Gastrocnemius medialis (tissue), 4 donors: ENCODE data around the gene PRKAR1A. TPM values are rescaled to one million over a fixed set of nuclear protein-coding genes. Genes with fewer than 3 reads are reported as not detected.

Experiments used
- ATAC-seq, 2 donors: fragments of 150-250 bp; one replicate each; pipeline ENCODE4 v1.9.1; 2016
- DNase-seq, 2 donors: peaks; one replicate each; pipeline ENCODE4 v3.0.0-alpha.2; 2019
- H3K27ac ChIP-seq, 4 donors: fragments of 200-600 bp; sonication (generic); 1 replicate in 1 of 4; 2 replicates in 3 of 4; pipeline ENCODE4 v1.5.1; 2016 to 2018; ENCODE audit warnings: mild to moderate bottlenecking in 2 of 4, moderate library complexity in 1 of 4
- H3K27me3 ChIP-seq, 3 donors: fragments of 200-600 bp; sonication (generic) in 2 of 3; 1 replicate in 1 of 3; 2 replicates in 2 of 3; pipeline versions ENCODE4 v1.5.1 to v1.6.0; 2016 to 2019; ENCODE audit warnings: mild to moderate bottlenecking in 1 of 3, moderate library complexity in 1 of 3
- H3K36me3 ChIP-seq, 2 donors: fragments of 200-600 bp; sonication (generic) in 1 of 2; one replicate each; pipeline ENCODE4 v1.5.1; 2017 to 2018
- H3K4me1 ChIP-seq, 2 donors: fragments of 200-600 bp; sonication (generic) in 1 of 2; one replicate each; pipeline ENCODE4 v1.5.1; 2016 to 2017; ENCODE audit warnings: mild to moderate bottlenecking in 2 of 2
- H3K4me3 ChIP-seq, 4 donors: fragments of 200-600 bp; sonication (generic) in 3 of 4; 1 replicate in 1 of 4; 2 replicates in 3 of 4; pipeline ENCODE4 v1.5.1; 2016 to 2019; ENCODE audit warnings: mild to moderate bottlenecking in 2 of 4
- H3K9me3 ChIP-seq, 3 donors: fragments of 200-600 bp; sonication (generic) in 2 of 3; 1 replicate in 1 of 3; 2 replicates in 2 of 3; pipeline ENCODE4 v1.5.1; 2016 to 2019
- CTCF ChIP-seq, 5 experiments: fragments of 450-650 bp in 3 of 5; fragments of 200-600 bp in 2 of 5; sonication (generic) in 2 of 5; IDR thresholded peaks in 4 of 5; conservative IDR thresholded peaks in 1 of 5; 1 replicate in 4 of 5; 2 replicates in 1 of 5; pipeline ENCODE4 v1.5.1; 2016 to 2019; ENCODE audit warnings: antibody characterized with exemption in 5 of 5, mild to moderate bottlenecking in 3 of 5, moderate library complexity in 3 of 5
- POLR2A ChIP-seq, 2 donors: fragments of 450-650 bp; IDR thresholded peaks; one replicate each; pipeline ENCODE4 v1.6.1; 2017; ENCODE audit warnings: antibody characterized with exemption in 2 of 2, mild to moderate bottlenecking in 2 of 2, moderate library complexity in 2 of 2
- in situ Hi-C, 4 donors: fragments of 200-750 bp; cut with MboI; loops; one replicate each; pipeline versions ENCODE4 v1.15.0 to v1.8.0; 2017; ENCODE audit warnings: low sequenced_read_pairs in 4 of 4
- intact Hi-C: fragments of 100-400 bp; cut with DNase I; formaldehyde crosslinking; loops from one replicate; pipeline ENCODE4 v1.15.1; 2023; ENCODE audit warnings: low total_unique reads
- total RNA-seq, 4 donors: library from RNA; depleted of rRNA; stranded (reverse); fragments of >200 nt; gene quantifications; one replicate each; pipeline versions ENCODE4 v1.1.0 to v1.2.3, GENCODE V29; 2016

Gene PRKAR1A
- total RNA-seq, 4 donors from 2014 or later = 271 to 656 (median 557) TPM

DNA sequence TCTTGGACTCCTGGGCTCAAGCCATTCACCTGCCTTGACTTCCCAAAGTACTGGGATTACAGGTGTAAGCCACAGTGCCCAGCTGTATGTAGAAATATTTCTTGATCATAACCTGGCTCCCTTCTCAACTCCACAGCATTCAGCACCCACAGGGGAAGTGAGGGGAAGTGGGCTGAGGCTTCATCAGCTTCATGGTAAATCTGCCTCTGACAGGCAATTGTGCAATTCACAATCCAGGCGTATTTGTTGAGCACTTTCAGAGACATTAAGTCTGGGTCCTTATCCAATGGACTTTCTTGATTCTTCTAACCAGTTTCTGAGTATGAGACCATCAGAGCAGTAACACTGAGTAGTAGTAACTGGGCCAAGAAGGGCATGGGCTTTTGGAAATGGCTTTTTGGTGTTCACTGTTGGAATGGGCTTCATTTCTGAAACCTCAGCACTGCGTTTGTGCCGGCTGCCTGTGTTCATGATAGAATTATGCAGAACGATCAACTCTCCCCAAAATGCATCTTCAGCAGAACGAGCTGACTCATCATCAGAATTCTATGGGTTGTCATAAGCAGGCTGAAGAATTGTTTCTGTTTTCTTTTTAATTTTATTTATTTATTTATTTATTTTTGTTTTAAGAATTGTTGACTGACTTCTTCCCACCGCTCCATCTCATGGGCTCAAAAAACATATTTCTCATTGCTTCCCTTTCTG is 60.1 kb downstream of the PRKAR1A start:
- Histone ChIP-seq H3K4me3 (no peak overlapping the region), H3K9me3 (no peaks in the 10 kb centered on the region), H3K27ac (no peak overlapping the region), H3K36me3 (no peaks in the 10 kb centered on the region), H3K4me1 (peaks cover 0 to 3% of the 10 kb centered on the region in 2 donors), H3K27me3 (no peaks in the 10 kb centered on the region)
- ATAC-seq (no peak), DNase-seq (no peak)
- TF ChIP-seq POLR2A (IDR thresholded peaks at IDR 0.05) (no peak), CTCF (IDR thresholded peaks at IDR 0.05 in 4 of 5, conservative IDR thresholded peaks at IDR 0.05 in 1 of 5) (no peak)
- intact Hi-C loops = no loop called here
- in situ Hi-C loops = no loop called here

- TF ChIP-seq POLR2A (IDR thresholded peaks at IDR 0.05) (no peak), CTCF (IDR thresholded peaks at IDR 0.05 in 4 of 5, conservative IDR thresholded peaks at IDR 0.05 in 1 of 5) (no peak)
- no peak overlapping the region for H3K4me3 ChIP-seq
- H3K9me3 ChIP-seq = no peaks in the 10 kb centered on the region
- ATAC-seq (no peak), DNase-seq (no peak)
- in situ Hi-C loops (no loop called here), intact Hi-C loops (no loop called here)
- peaks cover 0 to 9% of the 10 kb centered on the region in 2 donors for H3K4me1 ChIP-seq
- no peaks in the 10 kb centered on the region for H3K27me3 ChIP-seq
- no peaks in the 10 kb centered on the region for H3K36me3 ChIP-seq
- H3K27ac ChIP-seq = no peak overlapping the region
These were observed 61.1 kb downstream of the PRKAR1A start for GRCh38 chr17:68573338-68573737.

GRCh38 chr17:68576137-68576536 is 63.9 kb downstream of the PRKAR1A start:
- no peak for TF ChIP-seq CTCF (IDR thresholded peaks at IDR 0.05 in 4 of 5, conservative IDR thresholded peaks at IDR 0.05 in 1 of 5)
- TF ChIP-seq POLR2A (IDR thresholded peaks at IDR 0.05) = no peak
- ATAC-seq (no peak), DNase-seq (no peak)
- no peaks in the 10 kb centered on the region for H3K9me3 ChIP-seq
- in situ Hi-C loops (no loop called here), intact Hi-C loops (no loop called here)
- H3K27me3 ChIP-seq = no peaks in the 10 kb centered on the region
- H3K36me3 ChIP-seq = no peaks in the 10 kb centered on the region
- H3K27ac ChIP-seq = peak overlapping the region; percentile 2 to 41 (median 32)
- H3K4me1 ChIP-seq = peaks cover 0 to 15% of the 10 kb centered on the region in 2 donors
- no peak overlapping the region for H3K4me3 ChIP-seq

DNA sequence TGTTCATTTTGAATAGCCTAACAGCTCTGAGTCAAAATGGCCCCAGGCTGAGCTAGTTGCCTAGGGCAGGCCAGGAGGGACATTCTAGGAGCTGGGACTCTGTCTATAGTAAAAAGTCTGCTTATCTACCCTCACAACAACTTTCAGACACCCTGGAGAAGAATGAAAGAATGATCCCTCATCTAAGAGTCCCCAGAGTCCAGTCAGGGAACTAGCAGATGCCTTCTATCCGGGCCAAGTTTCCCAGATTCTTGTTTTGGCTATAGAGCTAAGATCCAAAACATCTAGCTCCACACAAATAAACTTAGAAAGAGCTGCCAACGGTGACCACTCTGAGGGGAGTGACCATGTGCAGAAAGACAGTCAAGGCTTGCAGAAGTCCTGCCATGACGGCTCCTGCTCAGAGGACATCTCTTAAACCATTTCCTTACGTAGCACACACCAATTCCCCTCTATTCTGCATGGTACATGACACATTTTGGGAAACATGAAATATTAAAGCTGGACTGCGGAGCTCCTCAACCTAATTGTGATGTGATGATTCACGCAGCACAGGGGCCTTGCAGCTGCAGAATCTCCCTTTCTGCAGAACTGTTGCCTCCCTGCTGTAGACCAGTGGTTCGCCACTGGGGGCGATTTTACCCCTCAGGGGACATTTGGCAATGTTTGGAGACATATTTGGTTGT is 64.7 kb downstream of the PRKAR1A start:
- Histone ChIP-seq H3K4me1 (peaks cover 0 to 15% of the 10 kb centered on the region in 2 donors), H3K27me3 (no peaks in the 10 kb centered on the region), H3K27ac (peak overlapping the region; percentile 2 to 41 (median 32)), H3K36me3 (no peaks in the 10 kb centered on the region), H3K4me3 (no peak overlapping the region), H3K9me3 (no peaks in the 10 kb centered on the region)
- ATAC-seq = peak; percentile 50 to 55
- TF ChIP-seq CTCF (IDR thresholded peaks at IDR 0.05 in 4 of 5, conservative IDR thresholded peaks at IDR 0.05 in 1 of 5) = no peak
- no peak for TF ChIP-seq POLR2A (IDR thresholded peaks at IDR 0.05)
- intact Hi-C loops (no loop called here), in situ Hi-C loops (no loop called here)
- peak in 1 of 2 donors; percentile 48 for DNase-seq
